Smooth muscle cell (in vitro differentiated cells): ENCODE measurements around the gene GGTA1. TPM values are rescaled to one million over a fixed set of nuclear protein-coding genes. Genes with fewer than 3 reads are reported as not detected.

Experiments
- DNase-seq: peaks from one replicate; lab custom pipeline; 2025; ENCODE audit not compliant: unreplicated experiment; lab: John Stamatoyannopoulos, UW
- H2AFZ ChIP-seq: fragments of 200-600 bp; sonication (generic); 2 replicates; pipeline ENCODE4 v1.6.0; 2016; ENCODE audit warnings: antibody characterized with exemption, low read depth, mild to moderate bottlenecking
- H3F3A ChIP-seq: fragments of 200-600 bp; sonication (generic); 2 replicates; pipeline ENCODE4 v1.6.0; 2017; ENCODE audit warnings: antibody characterized with exemption, low read depth
- H3K27ac ChIP-seq: fragments of 200-600 bp; sonication (generic); 2 replicates; pipeline ENCODE4 v1.5.1; 2016; ENCODE audit warnings: low read depth, mild to moderate bottlenecking
- H3K27me3 ChIP-seq: fragments of 200-600 bp; sonication (generic); 2 replicates; pipeline ENCODE4 v1.6.1; 2016; ENCODE audit warnings: low read depth, mild to moderate bottlenecking
- H3K36me3 ChIP-seq: fragments of 200-600 bp; sonication (generic); 2 replicates; pipeline ENCODE4 v1.5.1; 2016; ENCODE audit warnings: low read depth
- H3K4me1 ChIP-seq: fragments of 200-600 bp; sonication (generic); 2 replicates; pipeline ENCODE4 v1.5.1; 2016; ENCODE audit warnings: low read depth
- H3K4me2 ChIP-seq: fragments of 200-600 bp; sonication (generic); 2 replicates; pipeline ENCODE4 v1.6.0; 2016; ENCODE audit warnings: mild to moderate bottlenecking
- H3K4me3 ChIP-seq: fragments of 200-600 bp; sonication (generic); 2 replicates; pipeline ENCODE4 v1.5.1; 2016; ENCODE audit warnings: mild to moderate bottlenecking
- H3K79me2 ChIP-seq: fragments of 200-600 bp; sonication (generic); 2 replicates; pipeline ENCODE4 v1.6.0; 2016; ENCODE audit warnings: low read depth, mild to moderate bottlenecking
- H3K9ac ChIP-seq: fragments of 200-600 bp; sonication (generic); 2 replicates; pipeline ENCODE4 v1.6.0; 2016; ENCODE audit warnings: low read depth
- H3K9me3 ChIP-seq: fragments of 200-600 bp; sonication (generic); replicated peaks from 2 replicates; pipeline ENCODE4 v1.5.1; 2016; ENCODE audit warnings: low read depth
- H4K20me1 ChIP-seq: fragments of 200-600 bp; sonication (generic); 2 replicates; pipeline ENCODE4 v1.6.0; 2016; ENCODE audit warnings: low read depth
- CTCF ChIP-seq: fragments of 200-600 bp; sonication (generic); IDR thresholded peaks from 2 replicates; pipeline ENCODE4 v1.5.1; 2017; ENCODE audit warnings: borderline replicate concordance, mild to moderate bottlenecking, antibody characterized with exemption; ENCODE audit not compliant: insufficient read depth, poor library complexity, severe bottlenecking
- WGBS: methylation state at CpG from one replicate; pipeline ENCODE4 v1.1.7; 2016; ENCODE audit warnings: low lambda C conversion rate; 5-methylcytosine and 5-hydroxymethylcytosine counted together
- polyA plus RNA-seq: library from polyadenylated mRNA; unstranded; fragments of >200 nt; fragmentation: Nextera tagmentation; extraction: Ambion mirVana; gene quantifications from 2 replicates; pipeline ENCODE4 v1.2.1, GENCODE V29; 2016
- total RNA-seq: library from RNA; depleted of rRNA; stranded (reverse); fragments of >200 nt; gene quantifications from 2 replicates; pipeline ENCODE4 v1.2.3, GENCODE V29; 2014

The GGTA1 gene
- total and polyA plus RNA-seq, 2 experiments from 2014 or later: 0.22 to 0.38 TPM

- H4K20me1 ChIP-seq: no peaks in the 10 kb centered on the region
- no peaks in the 10 kb centered on the region for H3K79me2 ChIP-seq
- WGBS: 93% methylated on average over 5 of the region's 5 CpGs
- no peak overlapping the region for H3K4me2 ChIP-seq
- no peak overlapping the region for H3K4me3 ChIP-seq
- DNase-seq: no peak
- no peak overlapping the region for H2AFZ ChIP-seq
- H3K9me3 ChIP-seq: no peaks in the 10 kb centered on the region
- no peaks in the 10 kb centered on the region for H3K4me1 ChIP-seq
- H3K27me3 ChIP-seq: peaks cover 5% of the 10 kb centered on the region
- TF ChIP-seq CTCF: no peak
- no peak overlapping the region for H3K9ac ChIP-seq
- no peak overlapping the region for H3K27ac ChIP-seq
- H3F3A ChIP-seq: no peaks in the 10 kb centered on the region
- no peaks in the 10 kb centered on the region for H3K36me3 ChIP-seq
Observed at GRCh38 chr9:121509180-121509579, 9.5 kb upstream of the GGTA1 start.

DNA sequence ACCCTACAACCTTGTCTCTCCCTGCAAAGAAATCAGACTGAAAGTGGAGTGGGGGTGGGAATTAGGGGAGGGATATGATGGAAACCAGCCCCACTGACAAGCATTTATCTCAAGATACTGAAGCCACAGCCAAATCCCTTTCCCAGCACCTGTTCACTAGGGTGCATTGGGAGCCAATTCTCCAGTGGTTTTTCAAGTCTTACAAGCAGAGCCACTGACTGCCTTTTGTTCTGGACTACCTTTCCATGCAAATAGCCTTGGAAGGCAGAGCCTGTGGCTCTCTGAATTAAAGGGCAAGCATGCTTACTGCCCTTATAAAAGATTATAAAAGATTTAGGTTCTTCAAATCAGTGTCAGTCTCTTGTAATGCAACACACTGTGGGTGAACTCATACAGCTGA lies 8.8 kb upstream of the GGTA1 start:
- Histone ChIP-seq H3K4me1 (no peaks in the 10 kb centered on the region), H3F3A (no peaks in the 10 kb centered on the region), H3K27ac (no peak overlapping the region), H3K36me3 (no peaks in the 10 kb centered on the region), H3K4me2 (no peak overlapping the region), H3K4me3 (no peak overlapping the region), H3K9ac (no peak overlapping the region), H2AFZ (no peak overlapping the region), H3K9me3 (no peaks in the 10 kb centered on the region), H3K79me2 (no peaks in the 10 kb centered on the region), H3K27me3 (peaks cover 5% of the 10 kb centered on the region), H4K20me1 (no peaks in the 10 kb centered on the region)
- DNase-seq: no peak
- TF ChIP-seq CTCF: no peak

DNA sequence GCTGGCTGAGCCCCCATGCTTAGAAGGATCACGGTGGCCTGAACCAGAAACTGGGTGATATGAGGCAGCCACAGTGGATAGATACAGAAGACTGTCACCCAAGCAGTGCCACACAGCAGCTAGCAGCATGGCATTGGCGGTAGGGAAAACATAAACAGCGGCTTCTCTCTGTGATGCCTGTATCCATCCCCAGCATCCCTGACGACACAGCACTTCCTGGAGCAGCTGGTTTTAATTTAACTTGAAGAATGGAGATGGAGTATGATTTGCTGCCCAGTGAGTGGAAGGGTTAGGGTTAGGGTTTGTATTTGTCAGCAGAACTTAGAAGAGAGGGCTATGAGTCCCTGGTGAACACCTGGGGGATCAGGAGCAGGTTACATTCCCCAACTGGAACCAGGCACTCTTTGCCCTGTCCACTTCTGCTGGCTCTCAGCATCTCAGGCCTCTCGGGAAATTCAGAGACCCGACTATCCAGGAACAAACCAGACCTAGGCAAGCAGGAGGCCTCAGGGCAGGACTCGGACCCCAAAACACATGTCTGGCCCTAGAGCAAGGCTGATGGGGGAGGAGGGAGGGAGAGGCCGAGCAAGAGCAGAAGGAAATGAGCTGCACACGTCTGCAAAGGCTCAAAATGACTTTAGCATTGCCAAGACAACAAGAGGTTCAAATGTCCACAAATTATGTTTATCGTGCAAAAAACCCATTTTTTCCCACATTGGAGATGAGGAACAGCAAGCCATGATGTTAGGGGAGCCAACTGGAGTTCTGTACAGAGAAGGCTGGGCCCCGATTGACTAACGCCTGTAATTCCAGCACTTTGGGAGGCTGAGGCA lies 6.5 kb upstream of the GGTA1 start:
- DNase-seq: no peak
- no peaks in the 10 kb centered on the region for H3F3A ChIP-seq

More for the DNA sequence above, 6.5 kb upstream of the GGTA1 start:
- Histone ChIP-seq H4K20me1 (no peaks in the 10 kb centered on the region), H3K27ac (no peak overlapping the region), H3K4me3 (no peak overlapping the region), H3K4me2 (no peak overlapping the region), H2AFZ (no peak overlapping the region), H3K4me1 (no peaks in the 10 kb centered on the region), H3K9me3 (no peaks in the 10 kb centered on the region), H3K36me3 (no peaks in the 10 kb centered on the region), H3K27me3 (peaks cover 14% of the 10 kb centered on the region), H3K79me2 (no peaks in the 10 kb centered on the region), H3K9ac (no peak overlapping the region)
- WGBS: 69% methylated on average over 12 of the region's 12 CpGs
- no peak for TF ChIP-seq CTCF
